HepG2 (cell line): ENCODE data around the gene KRTAP5-6. TPM values are rescaled to one million over a fixed set of nuclear protein-coding genes. Genes with fewer than 3 reads are reported as not detected.

Source experiments
- ARNTL ChIP-seq: sonication (generic); formaldehyde crosslinking; IDR thresholded peaks from 2 replicates; pipeline ENCODE4 v1.4.0; 2020; ENCODE audit warnings: mild to moderate bottlenecking, missing genetic modification reagents
- ASH2L ChIP-seq: fragments of 300-600, 200-600 bp; sonication (generic); IDR thresholded peaks from 2 replicates; pipeline ENCODE4 v1.7.0; 2017; ENCODE audit warnings: low read depth, mild to moderate bottlenecking, moderate library complexity, mixed read lengths, low read length; ENCODE audit not compliant: insufficient read length
- GABPA ChIP-seq, 2 experiments: IDR thresholded peaks; 2 replicates each; pipeline ENCODE4 v1.6.1; 2011 to 2016; ENCODE audit warnings: low read depth in 2 of 2, low read length in 1 of 2, missing biosample characterization in 1 of 2, missing genetic modification characterization in 1 of 2
- HOXA5 ChIP-seq: sonication (generic); formaldehyde crosslinking; IDR thresholded peaks from 2 replicates; pipeline ENCODE4 v1.4.0; 2020; ENCODE audit warnings: missing genetic modification reagents
- ISL2 ChIP-seq: sonication (generic); formaldehyde crosslinking; IDR thresholded peaks from 2 replicates; pipeline ENCODE4 v1.5.0; 2020; ENCODE audit warnings: missing genetic modification reagents
- KAT2B ChIP-seq: fragments of 150-350 bp; IDR thresholded peaks from 2 replicates; pipeline ENCODE4 v1.6.1; 2014; ENCODE audit warnings: low read depth, low read length, borderline replicate concordance
- KLF16 ChIP-seq, 2 experiments: sonication (generic) in 1 of 2; formaldehyde crosslinking in 1 of 2; IDR thresholded peaks; 2 replicates each; pipeline versions ENCODE4 v1.6.1 to v1.8.0; 2016 to 2023; ENCODE audit warnings: missing genetic modification reagents in 2 of 2, missing compliant biosample characterization in 1 of 2
- NFIC ChIP-seq: IDR thresholded peaks from 2 replicates; pipeline ENCODE4 v1.6.1; 2012; ENCODE audit warnings: mild to moderate bottlenecking, low read length, inconsistent platforms
- PAF1 ChIP-seq: IDR thresholded peaks from 2 replicates; pipeline ENCODE4 v1.6.1; 2016; ENCODE audit warnings: missing genetic modification reagents, missing compliant biosample characterization
- PHF5A ChIP-seq: IDR thresholded peaks from one replicate; pipeline ENCODE4 v1.6.1; 2018; ENCODE audit warnings: low read depth, missing genetic modification reagents; ENCODE audit not compliant: unreplicated experiment
- POGZ ChIP-seq: sonication (generic); formaldehyde crosslinking; IDR thresholded peaks from 2 replicates; pipeline ENCODE4 v1.4.0; 2020; ENCODE audit warnings: mild to moderate bottlenecking, missing genetic modification reagents
- POLR2AphosphoS5 ChIP-seq: IDR thresholded peaks from 2 replicates; pipeline ENCODE4 v1.6.1; 2012; ENCODE audit warnings: low read depth, low read length
- SALL1 ChIP-seq: sonication (generic); formaldehyde crosslinking; IDR thresholded peaks from 2 replicates; pipeline ENCODE4 v1.8.0; 2022; ENCODE audit warnings: mild to moderate bottlenecking, missing genetic modification reagents
- SAP130 ChIP-seq: IDR thresholded peaks from 2 replicates; pipeline ENCODE4 v1.6.1; 2016; ENCODE audit warnings: low read depth
- SOX13 ChIP-seq, 3 experiments: fragments of 450-650 bp in 1 of 3; sonication (generic) in 1 of 3; formaldehyde crosslinking in 1 of 3; IDR thresholded peaks in 2 of 3; conservative IDR thresholded peaks in 1 of 3; 2 replicates each; pipeline versions ENCODE4 v1.5.0 to v1.6.1; 2016 to 2020; ENCODE audit warnings: antibody characterized with exemption in 1 of 3, mild to moderate bottlenecking in 1 of 3, missing compliant biosample characterization in 1 of 3, missing genetic modification reagents in 1 of 3, moderate library complexity in 1 of 3
- STAG1 ChIP-seq: sonication (generic); formaldehyde crosslinking; IDR thresholded peaks from 2 replicates; pipeline ENCODE4 v1.4.0; 2020; ENCODE audit warnings: missing genetic modification reagents
- ZFX ChIP-seq: sonication (generic); formaldehyde crosslinking; IDR thresholded peaks from 2 replicates; pipeline ENCODE4 v1.4.0; 2020; ENCODE audit warnings: mild to moderate bottlenecking, low read depth, missing genetic modification reagents, moderate library complexity
- ZGPAT ChIP-seq: IDR thresholded peaks from 2 replicates; pipeline ENCODE4 v1.6.1; 2016; ENCODE audit warnings: mild to moderate bottlenecking
- ZNF124 ChIP-seq: sonication (generic); formaldehyde crosslinking; IDR thresholded peaks from 2 replicates; pipeline ENCODE4 v1.4.0; 2020; ENCODE audit warnings: missing genetic modification reagents
- ZNF614 ChIP-seq: IDR thresholded peaks from 2 replicates; pipeline ENCODE4 v1.6.1; 2018; ENCODE audit warnings: missing biosample characterization, missing genetic modification reagents, inconsistent platforms, borderline replicate concordance
- ZNF639 ChIP-seq: conservative IDR thresholded peaks from 2 replicates; pipeline ENCODE4 v1.6.1; 2018; ENCODE audit warnings: missing genetic modification reagents
- ZNF777 ChIP-seq: sonication (generic); formaldehyde crosslinking; IDR thresholded peaks from 2 replicates; pipeline ENCODE4 v1.4.0; 2020; ENCODE audit warnings: missing genetic modification reagents
- ZSCAN29 ChIP-seq: sonication (generic); formaldehyde crosslinking; conservative IDR thresholded peaks from 2 replicates; pipeline ENCODE4 v1.4.0; 2020; ENCODE audit warnings: mild to moderate bottlenecking, missing genetic modification reagents
- polyA plus RNA-seq, 8 experiments: library from polyadenylated mRNA; depleted of rRNA in 3 of 8; stranded (reverse) in 7 of 8; unstranded in 1 of 8; fragments of >200 nt; fragmentation: Illumina TruSeq in 4 of 8; extraction: Trizol in 4 of 8; gene quantifications; 2 replicates each; pipeline versions ENCODE4 v1.2.1 to v1.2.3, GENCODE V29; 2011 to 2016; ENCODE audit warnings: low read depth in 4 of 8, missing spikeins in 1 of 8, mixed read lengths in 1 of 8; ENCODE audit not compliant: insufficient read depth in 1 of 8
- total RNA-seq, 5 experiments: library from RNA; depleted of rRNA; stranded (reverse); fragments of >200 nt; fragmentation: Illumina TruSeq; extraction: Trizol; gene quantifications; 2 replicates each; pipeline ENCODE4 v1.2.3, GENCODE V29; 2016; ENCODE audit warnings: low read depth in 1 of 5
- TF ChIP-seq, protein P1 (sequence below): sonication (generic); formaldehyde crosslinking; IDR thresholded peaks from 2 replicates; pipeline ENCODE4 v1.4.0; 2020; ENCODE audit warnings: low read depth, missing genetic modification reagents

KRTAP5-6 gene
- total and polyA plus RNA-seq, 2 of the 13 experiments (the other 11 are each of a cell fraction or from before 2014, with no cell fraction given): not detected

- peak; percentile 86 for TF ChIP-seq ASH2L
- peak; percentile 85 for TF ChIP-seq ARNTL
- TF ChIP-seq KAT2B: peak; percentile 97
- no peak for TF ChIP-seq ZNF124 (CRISPR knock-in tag)
- TF ChIP-seq ZNF639 (CRISPR knock-in tag): no peak
- peak; percentile 55; the same call in 1 of the 2 replicates for TF ChIP-seq PAF1 (CRISPR knock-in tag)
- TF ChIP-seq GABPA (IDR thresholded peaks at IDR 0.05; ENCODE audit: low read depth, low read length): no peak
- TF ChIP-seq GABPA (CRISPR knock-in tag; IDR thresholded peaks at IDR 0.05; ENCODE audit: low read depth): 0 out of 2 replicates have a peak, but pooled peaks have one; percentile 25
- TF ChIP-seq ZNF614 (CRISPR knock-in tag): no peak
- TF ChIP-seq STAG1 (CRISPR knock-in tag): no peak
- TF ChIP-seq SAP130 (CRISPR knock-in tag): peak; percentile 30; the same call in 1 of the 2 replicates
- peak; percentile 40; the same call in 1 of the 2 replicates for TF ChIP-seq SALL1 (CRISPR knock-in tag)
- peak; percentile 66; the same call in 1 of the 2 replicates for TF ChIP-seq HOXA5 (CRISPR knock-in tag)
- no peak for TF ChIP-seq ZSCAN29
- TF ChIP-seq POGZ (CRISPR knock-in tag): 0 out of 2 replicates have a peak, but pooled peaks have one; percentile 12
- peak; percentile 92 for TF ChIP-seq ISL2
- peak in 1 of 2 experiments; percentile 44; a peak in 1 of 4 replicates for TF ChIP-seq KLF16 (CRISPR knock-in tag; IDR thresholded peaks at IDR 0.05)
- TF ChIP-seq PHF5A: peak; percentile 10
- TF ChIP-seq, protein P1, sequence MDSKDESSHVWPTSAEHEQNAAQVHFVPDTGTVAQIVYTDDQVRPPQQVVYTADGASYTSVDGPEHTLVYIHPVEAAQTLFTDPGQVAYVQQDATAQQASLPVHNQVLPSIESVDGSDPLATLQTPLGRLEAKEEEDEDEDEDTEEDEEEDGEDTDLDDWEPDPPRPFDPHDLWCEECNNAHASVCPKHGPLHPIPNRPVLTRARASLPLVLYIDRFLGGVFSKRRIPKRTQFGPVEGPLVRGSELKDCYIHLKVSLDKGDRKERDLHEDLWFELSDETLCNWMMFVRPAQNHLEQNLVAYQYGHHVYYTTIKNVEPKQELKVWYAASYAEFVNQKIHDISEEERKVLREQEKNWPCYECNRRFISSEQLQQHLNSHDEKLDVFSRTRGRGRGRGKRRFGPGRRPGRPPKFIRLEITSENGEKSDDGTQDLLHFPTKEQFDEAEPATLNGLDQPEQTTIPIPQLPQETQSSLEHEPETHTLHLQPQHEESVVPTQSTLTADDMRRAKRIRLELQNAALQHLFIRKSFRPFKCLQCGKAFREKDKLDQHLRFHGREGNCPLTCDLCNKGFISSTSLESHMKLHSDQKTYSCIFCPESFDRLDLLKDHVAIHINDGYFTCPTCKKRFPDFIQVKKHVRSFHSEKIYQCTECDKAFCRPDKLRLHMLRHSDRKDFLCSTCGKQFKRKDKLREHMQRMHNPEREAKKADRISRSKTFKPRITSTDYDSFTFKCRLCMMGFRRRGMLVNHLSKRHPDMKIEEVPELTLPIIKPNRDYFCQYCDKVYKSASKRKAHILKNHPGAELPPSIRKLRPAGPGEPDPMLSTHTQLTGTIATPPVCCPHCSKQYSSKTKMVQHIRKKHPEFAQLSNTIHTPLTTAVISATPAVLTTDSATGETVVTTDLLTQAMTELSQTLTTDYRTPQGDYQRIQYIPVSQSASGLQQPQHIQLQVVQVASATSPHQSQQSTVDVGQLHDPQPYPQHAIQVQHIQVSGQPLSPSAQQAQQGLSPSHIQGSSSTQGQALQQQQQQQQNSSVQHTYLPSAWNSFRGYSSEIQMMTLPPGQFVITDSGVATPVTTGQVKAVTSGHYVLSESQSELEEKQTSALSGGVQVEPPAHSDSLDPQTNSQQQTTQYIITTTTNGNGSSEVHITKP (CRISPR knock-in tag): no peak
- TF ChIP-seq POLR2AphosphoS5: peak; percentile 79
- peak; percentile 19; the same call in 1 of the 2 replicates for TF ChIP-seq ZFX (CRISPR knock-in tag)
- peak; percentile 57 for TF ChIP-seq SOX13 (IDR thresholded peaks at IDR 0.05)
- peak in 1 of 2 experiments; percentile 76; a peak in 2 of 4 replicates for TF ChIP-seq SOX13 (CRISPR knock-in tag; conservative IDR thresholded peaks at IDR 0.05 in 1 of 2, IDR thresholded peaks at IDR 0.05 in 1 of 2)
- peak; percentile 64; the same call in 1 of the 2 replicates for TF ChIP-seq ZGPAT
- TF ChIP-seq NFIC: peak; percentile 96
- TF ChIP-seq ZNF777 (CRISPR knock-in tag): no peak
Measured at GRCh38 chr11:1675536-1676228, 21.3 kb upstream of the KRTAP5-6 start (continued).
